ENCODE results near the gene ZNF219.
A peak's percentile ranks its signal among the peaks of the same experiment; 100 is the strongest.

ZNF219 gene

DNA sequence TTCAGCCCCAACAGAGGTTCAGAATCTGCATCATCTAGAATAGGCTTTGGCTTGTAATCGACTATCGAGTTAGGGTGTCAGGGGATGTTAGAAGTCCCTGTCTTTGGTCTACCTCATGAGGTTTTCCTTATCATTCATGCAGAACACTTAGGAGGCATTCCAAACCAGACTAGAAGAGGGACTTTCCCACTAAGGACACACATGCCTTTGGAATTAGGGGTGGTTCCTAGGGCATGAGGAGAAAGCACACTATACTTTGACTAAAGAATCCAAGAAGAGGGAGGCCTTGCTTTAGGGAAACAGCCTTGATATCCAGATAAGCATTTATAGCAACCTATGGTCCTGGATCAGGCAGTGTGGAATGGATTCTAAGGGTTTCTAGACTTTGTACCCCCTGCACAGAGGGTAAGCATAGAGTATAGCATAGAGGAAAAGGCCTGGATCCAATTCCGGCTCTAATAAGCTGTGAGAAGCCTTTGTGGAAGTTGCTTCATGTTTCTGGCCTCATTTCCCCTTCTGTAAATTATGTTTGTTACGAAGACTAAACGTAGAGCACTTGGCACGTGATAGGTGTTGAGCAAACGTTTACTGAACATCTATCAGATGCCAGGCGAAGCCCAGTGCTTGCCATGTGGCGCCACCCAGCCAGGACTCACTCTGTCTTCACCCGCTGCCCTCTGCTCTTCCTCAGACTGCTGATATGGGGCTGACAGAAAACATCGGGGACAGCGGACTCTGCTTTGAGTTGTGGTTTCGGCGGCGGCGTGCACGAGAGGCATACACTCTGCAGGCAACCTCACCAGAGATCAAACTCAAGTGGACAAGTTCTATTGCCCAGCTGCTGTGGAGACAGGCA lies 13.2 kb downstream of the ZNF219 start:
- DNase-seq: no peak

DNA sequence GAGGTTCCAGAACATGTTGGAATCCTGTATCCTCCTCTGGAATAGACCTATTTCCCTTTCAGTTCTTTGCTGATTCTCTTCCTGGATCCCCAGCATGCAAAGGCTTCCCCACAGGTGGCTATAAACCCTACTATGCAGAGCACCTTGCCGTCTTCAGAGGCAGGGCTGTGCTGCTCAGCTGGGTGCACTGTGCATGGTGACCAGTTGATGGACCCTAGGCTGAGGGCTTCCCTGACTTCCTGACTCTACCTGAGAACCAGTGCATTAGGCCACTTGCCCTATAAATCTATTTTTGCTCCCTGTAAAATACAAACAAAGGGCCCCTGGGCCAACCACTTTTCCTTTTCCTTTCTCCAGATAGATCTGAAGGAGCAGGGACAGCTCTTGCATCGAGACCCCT lies 14.1 kb downstream of the ZNF219 start:
- no peak for DNase-seq

DNA sequence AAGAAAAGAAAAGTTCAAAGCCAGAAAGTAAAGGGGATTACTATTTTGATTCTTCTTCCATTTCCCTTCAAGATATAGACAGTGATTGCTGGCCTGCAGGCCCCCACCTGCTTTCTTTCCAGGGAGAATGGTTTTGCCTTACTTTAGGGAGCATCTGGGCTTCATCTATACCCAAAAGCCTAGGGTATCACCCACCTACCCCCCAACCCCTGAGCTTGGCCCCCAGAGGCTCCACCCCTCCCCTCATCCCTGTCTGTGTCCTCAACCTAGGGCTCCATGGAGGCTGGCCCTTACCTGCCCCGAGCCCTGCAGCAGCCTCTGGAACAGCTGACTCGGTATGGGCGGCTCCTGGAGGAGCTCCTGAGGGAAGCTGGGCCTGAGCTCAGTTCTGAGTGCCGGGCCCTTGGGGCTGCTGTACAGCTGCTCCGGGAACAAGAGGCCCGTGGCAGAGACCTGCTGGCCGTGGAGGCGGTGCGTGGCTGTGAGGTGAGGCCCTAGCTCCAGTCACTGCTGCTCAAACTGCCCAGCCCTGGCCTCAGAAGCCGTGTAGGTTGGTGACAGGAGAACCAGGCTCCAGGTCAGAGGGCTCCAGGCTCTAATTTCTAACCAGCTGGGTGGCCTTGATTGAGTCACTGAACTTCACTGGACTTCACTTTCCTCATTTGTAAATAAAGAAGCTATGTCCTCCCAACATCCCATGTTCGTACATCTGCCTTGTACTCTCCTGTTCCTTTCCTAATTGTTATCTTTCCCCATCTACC lies 14.7 kb downstream of the ZNF219 start:
- no peak for DNase-seq

DNA sequence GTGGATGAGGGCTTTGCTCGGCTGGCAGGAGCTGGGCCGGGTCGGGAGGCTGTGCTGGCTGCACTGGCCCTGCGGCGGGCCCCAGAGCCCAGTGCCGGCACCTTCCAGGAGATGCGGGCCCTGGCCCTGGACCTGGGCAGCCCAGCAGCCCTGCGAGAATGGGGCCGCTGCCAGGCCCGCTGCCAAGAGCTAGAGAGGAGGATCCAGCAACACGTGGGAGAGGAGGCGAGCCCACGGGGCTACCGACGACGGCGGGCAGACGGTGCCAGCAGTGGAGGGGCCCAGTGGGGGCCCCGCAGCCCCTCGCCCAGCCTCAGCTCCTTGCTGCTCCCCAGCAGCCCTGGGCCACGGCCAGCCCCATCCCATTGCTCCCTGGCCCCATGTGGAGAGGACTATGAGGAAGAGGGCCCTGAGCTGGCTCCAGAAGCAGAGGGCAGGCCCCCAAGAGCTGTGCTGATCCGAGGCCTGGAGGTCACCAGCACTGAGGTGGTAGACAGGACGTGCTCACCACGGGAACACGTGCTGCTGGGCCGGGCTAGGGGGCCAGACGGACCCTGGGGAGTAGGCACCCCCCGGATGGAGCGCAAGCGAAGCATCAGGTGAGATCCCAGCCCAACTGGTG lies 16.8 kb downstream of the ZNF219 start:
- no peak for DNase-seq

DNA sequence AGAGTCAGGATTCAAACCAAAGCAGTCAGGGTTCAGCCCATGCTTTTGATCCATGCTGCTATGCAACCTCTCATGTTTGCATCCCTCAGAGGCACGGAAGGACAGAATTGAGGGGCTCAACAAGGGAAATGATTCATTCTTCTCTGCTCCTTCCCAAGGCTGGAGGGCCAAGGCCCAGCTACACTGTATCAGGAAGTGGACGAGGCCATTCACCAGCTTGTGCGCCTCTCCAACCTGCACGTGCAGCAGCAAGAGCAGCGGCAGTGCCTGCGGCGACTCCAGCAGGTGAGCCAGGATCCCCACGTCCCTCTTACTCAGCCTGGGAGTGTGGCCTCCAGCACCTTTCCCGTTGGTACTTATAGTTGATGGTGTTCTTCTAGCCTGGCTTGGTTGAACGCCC lies 19.7 kb downstream of the ZNF219 start:
- no peak for DNase-seq

DNA sequence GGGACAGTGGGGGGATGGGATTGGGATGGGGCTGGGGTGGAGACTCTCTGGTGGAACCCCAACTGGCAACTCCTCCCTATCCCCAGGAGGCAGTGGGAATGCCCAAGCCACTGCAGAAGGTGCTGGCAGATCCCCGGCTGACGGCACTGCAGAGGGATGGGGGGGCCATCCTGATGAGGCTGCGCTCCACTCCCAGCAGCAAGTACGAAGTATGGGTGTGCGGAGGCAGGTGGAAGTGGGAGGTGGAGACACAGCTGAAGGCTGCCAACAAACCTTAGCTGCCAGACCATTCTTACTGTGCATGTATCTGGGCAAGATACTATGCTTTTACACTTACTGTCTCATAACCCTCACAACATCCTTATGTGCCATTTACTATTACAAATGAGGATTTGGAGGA lies 20.2 kb downstream of the ZNF219 start:
- no peak for DNase-seq

DNA sequence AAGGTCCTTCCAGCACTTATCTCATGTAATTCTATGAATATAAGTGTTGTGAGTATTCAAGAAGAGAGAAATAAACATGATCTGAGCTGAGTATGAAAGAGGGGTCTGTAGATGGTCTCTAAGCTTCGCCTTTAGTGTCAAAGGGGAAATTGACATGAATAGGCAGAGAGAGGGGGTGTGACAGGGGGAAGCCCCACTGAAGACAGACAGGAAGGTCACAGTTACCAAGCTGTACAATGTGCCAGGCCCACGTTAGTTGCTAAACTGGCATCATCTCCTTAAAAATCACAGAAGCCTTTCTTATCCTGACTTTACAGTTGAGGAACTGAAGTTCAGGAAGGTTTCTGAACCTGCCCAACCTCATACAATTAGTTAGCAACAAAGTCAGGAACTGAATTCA lies 20.8 kb downstream of the ZNF219 start:
- no peak for DNase-seq

DNA sequence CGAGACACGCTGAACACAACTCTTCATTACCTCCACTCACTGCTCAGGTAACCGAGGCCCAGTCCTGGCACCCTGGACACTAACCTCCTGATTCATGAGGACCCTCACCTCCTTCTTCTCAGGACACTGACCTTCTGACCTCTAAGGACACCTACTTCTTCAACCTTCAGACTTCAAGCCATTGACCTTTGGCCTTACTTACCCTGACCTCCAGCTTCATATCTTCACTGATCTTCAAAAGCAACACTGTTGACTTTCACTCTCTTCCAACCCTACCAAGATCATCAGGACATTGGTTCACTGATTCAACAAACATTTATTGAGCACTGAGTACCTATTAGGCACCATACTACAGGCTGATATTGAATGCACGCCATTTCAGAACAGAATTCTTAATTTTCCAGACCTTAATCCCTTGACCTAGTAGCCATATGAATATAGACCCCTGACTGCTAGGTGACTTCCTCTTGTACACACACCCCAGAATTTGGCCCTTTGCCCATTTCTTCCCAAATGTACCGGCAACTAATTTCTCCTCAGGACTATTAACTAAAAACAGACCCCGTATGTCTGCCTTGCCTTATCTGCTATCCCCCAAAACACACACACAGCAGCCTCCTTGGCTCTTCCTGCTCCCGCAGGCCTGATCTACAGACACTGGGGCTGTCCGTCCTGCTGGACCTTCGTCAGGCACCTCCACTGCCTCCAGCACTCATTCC lies 22.6 kb downstream of the ZNF219 start:
- no peak for DNase-seq

DNA sequence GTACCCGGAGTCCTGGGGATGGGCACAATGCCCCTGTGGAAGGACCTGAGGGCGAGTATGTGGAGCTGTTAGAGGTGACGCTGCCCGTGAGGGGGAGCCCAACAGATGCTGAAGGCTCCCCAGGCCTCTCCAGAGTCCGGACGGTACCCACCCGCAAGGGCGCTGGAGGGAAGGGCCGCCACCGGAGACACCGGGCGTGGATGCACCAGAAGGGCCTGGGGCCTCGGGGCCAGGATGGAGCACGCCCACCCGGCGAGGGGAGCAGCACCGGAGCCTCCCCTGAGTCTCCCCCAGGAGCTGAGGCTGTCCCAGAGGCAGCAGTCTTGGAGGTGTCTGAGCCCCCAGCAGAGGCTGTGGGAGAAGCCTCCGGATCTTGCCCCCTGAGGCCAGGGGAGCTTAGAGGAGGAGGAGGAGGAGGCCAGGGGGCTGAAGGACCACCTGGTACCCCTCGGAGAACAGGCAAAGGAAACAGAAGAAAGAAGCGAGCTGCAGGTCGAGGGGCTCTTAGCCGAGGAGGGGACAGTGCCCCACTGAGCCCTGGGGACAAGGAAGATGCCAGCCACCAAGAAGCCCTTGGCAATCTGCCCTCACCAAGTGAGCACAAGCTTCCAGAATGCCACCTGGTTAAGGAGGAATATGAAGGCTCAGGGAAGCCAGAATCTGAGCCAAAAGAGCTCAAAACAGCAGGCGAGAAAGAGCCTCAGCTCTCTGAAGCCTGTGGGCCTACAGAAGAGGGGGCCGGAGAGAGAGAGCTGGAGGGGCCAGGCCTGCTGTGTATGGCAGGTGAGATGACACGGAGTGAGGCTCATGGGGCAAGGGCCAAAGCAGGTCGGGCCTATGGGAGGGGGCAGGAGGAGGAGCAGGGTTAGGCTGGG lies 23.8 kb downstream of the ZNF219 start:
- DNase-seq: no peak

DNA sequence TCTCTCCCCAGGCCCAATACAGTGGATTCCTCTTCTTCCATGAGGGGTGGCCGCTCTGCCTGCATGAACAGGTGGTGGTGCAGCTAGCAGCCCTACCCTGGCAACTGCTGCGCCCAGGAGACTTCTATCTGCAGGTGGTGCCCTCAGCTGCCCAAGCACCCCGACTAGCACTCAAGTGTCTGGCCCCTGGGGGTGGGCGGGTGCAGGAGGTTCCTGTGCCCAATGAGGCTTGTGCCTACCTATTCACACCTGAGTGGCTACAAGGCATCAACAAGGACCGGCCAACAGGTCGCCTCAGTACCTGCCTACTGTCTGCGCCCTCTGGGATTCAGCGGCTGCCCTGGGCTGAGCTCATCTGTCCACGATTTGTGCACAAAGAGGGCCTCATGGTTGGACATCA lies 24.5 kb downstream of the ZNF219 start:
- no peak for DNase-seq

DNA sequence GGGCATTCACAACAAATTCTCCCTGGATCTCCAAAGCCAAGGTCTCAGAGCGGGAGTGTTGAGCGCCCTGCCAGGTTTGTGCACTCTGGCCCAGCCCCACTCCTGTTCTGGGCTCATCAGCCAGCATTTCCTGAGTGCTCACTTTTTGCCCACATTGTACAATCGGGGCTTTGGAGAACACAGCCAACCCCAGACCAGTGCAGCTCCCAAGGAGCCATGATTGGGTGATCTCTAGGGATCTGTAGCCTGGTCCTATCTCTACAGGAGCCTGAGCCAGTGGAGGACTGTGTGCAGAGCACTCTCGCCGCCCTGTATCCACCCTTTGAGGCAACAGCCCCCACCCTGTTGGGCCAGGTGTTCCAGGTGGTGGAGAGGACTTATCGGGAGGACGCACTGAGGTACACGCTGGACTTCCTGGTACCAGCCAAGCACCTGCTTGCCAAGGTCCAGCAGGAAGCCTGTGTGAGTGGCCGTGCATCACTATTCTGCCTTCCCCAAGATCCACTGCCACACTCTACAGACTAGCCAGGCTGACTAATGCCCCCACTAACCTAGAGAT lies 25.6 kb downstream of the ZNF219 start:
- DNase-seq: no peak

DNA sequence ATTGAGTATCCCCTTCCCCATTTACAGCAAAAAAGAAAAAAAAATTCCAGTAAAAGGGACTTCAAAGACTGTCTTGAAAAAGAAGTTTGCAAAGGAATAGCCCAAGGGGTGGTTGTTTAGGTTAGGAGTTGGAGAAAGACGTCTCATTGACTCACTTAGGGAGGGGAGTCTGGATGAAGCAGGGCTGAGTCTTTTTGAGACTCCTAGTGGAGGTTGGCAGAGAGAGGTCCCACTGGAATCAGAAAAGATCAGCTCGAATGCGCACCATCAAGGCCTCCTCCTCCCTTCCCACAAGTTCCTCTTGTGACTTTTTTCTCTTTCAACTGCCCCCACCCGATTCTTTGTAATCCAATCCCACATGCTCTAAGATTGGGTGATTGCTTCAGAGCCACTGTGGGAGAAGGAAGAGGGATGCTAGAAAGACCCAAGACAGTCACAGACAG lies 26.4 kb downstream of the ZNF219 start:
- DNase-seq: peak; percentile 59

DNA sequence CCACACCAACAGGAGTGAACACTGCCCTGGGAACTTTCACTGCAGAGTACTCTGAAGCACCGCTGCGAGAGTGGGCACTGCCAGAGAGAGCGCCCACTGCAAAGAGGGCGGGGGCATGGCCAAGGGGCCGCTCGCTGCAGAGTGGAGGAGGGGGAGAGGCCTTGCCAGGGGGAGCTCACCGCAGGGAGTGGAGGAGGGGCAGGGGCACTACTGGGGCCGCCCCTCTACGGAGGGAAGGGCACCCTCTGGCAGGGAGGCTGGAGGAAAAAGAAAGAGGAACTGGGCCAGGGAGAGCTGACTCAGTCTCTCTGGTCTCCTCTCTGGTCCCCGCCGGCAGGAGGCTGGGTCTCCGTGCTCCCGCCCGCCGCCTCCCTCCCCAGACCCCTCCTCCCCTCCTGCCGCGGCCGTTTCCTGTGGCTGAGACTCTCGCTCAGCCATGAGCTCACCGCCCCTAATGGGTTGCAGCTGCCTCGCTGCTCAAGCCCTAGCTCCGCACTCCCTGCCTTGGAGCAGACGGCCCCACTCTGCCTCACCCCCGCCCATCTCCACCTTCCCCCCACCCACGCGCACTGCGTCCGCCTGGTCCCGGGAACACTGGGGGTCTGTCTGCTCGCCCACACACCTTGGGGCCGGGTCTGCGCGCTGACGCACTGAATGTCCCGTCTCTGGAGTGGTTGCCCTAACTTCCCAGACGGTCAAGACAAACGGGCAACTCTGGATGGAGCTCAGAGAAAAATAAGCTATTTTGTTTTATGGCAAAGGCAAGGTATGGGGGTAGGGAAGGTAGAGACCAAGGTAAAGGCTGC lies 27.0 kb downstream of the ZNF219 start:
- peak; percentile 96 for DNase-seq

DNA sequence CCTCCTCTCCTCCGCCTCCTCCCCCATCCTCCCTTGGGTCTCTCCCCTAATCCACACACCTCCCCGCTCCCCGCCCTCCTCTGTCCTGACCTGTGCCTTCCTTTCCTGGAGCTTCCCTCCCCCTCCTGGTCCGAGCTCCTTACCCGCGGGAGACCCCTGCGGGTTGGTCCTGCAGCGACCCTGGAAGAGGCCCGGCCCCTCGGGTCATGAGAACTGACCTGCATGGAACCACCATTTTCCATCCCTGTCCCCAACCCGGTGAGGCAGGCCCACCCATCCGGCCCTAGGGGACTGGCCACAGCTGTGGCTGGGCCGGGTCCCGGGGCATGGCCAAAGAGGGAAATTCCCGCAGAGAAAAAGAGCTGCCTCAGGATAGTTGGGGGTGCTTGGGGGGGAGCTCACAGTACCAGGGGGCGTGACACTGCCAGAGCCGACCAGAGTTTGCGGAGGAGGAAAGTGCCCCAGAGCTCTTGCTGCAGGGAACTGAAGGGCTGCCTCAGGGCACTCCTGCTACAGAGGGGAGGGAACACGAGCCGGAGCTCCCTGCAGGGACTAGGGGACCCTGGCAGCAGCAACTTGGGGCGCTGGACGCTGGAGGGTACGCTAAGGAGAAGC lies 27.7 kb downstream of the ZNF219 start:
- DNase-seq: peak; percentile 77

DNA sequence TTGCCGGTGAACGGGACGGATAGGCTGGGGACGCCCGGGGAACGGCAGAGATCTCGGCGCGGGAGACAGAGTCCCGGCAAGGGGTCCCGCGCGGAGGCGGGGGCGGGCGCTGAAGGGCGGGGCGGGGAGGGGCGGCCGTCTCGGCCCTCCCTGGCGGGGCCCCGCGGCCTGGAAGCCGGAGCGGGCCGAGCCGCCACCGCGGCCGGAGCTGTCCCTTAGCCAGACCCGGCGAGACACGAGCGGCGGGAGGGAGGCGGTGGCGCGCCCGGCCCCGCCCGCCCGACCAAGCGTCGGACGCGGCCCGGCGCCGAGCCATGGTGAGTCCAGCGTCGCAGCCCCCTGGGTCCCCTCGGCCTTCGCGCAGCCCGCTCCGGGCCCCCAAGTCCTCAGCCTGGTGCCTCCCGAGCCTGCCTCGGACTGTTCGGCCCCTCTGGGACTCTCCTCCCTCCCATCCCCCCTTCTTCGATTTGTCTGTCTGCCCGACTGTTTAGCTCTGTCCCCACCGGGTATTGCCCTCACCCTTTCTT lies 28.3 kb downstream of the ZNF219 start, which contains the start of gene ARHGEF40:
ARHGEF40 (plus strand) TSS at position 222 of the 527 bp plus-strand sequence; CDS start at position 315, 93 bp downstream.
- no peak for DNase-seq

DNA sequence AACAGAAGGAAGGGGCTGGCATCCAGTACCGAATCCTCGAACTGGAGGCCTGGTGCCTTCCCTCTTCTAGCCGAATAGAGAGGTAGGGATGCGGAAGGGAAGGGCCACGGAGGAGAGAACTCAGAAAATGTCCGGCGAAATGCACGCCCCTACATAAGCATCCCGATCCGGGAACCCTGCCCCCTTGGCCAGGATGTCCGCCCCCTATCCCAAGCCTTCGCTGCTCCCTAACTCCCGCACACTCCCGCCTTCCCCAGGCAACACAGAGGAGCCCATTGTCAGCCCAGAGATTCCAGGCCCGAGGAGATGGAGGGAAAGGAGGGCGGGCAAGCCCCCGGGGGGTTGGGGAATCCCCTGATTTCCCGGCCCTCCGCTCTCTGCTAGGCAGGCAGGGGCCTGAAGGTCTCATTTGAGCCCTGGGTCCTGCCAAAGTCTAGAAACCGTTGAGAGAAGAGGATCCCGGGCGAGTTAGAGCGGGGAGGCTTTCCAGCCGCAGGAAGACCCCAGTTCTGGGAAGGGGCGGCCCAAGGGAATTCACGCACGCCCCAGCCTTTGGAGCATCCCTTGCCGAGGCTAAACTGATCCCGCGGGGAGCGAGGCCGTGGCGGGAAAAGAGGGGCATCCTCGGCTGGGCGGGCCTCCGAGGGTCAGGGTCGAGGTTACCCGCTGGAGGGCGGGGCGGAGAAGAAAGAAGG lies 28.9 kb downstream of the ZNF219 start:
- peak; percentile 89 for DNase-seq

DNA sequence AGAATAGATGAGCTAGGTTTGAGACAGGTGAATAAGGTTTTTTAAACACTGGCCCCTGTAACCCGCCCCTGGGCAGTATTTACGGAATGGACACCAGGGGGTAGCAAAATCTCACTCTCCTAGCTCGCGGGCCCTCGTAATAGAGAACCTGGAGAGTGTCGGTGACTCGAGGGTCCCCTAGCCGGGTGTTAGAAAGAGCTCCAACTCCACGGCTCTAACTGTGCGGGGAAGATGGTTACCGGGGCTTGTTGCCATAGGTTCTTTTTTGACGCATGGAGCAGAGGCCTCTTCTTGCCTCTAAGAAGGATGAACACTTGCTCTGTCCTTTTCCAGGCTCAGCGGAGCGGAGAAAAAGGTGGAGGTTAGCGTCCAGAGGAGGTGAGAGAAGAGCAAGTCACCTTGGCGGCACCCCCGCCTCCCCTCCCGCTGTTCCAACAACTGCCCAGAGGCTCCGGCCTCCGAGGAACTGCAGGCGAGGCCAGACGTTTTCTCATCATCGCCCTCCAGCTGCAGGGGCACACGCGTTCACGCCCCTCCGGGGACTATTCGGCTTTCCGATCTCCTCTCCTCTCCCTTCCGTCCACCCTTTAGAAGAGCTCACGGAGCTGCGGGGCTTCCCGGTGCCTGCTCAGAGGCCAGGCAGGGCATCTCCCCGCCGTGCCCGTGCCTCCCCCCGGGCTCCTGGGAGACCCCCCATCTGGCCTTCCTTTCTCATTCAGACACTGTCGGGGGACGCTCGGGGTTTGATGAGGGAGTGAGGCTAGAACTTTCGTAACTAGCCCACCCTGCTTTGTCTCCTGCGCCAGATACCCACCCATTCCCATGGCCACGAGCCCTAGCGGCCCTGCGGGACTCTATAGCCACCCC lies 29.7 kb downstream of the ZNF219 start:
- peak; percentile 73 for DNase-seq

DNA sequence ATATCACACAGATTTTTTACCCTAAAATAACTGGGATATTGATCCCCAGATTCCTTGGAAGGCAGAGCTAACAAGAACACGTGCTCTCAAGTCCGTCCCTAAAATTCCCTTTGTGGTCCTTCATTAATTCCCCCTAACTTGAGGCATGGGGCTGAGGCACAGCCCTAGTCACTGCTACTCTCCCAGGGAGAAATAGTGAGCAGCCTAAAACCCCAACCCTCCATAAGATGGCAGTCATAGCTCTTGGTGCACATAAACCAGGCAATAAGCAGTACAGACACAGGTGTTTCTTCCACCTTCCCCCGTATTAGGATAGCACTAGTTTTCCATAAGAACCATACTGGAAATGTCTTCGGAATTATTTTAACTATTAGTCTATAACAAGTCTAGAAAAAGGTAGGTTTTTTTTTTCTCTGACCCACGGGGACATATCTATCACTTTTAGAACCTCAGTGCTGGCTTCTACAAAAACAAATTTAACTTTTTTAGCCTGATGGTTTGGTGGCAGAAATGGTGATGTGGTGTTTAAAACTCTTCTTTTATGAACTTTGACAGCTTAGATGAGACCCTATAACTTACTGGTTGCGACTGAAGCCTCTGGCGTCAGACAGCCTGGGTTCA lies 31.5 kb downstream of the ZNF219 start:
- no peak for DNase-seq
